Fibroblast of pulmonary artery (primary cell): Measurements from ENCODE around the gene AMH.

Experiments
- DNase-seq: peaks from one replicate; pipeline ENCODE4 v3.0.0-alpha.2; 2010; ENCODE audit warnings: low read depth
- H3K4me3 ChIP-seq: replicated peaks from 2 replicates; pipeline ENCODE4 v1.5.1; 2011; ENCODE audit warnings: low read depth, mild to moderate bottlenecking, control low read depth, low read length, moderate library complexity
- CTCF ChIP-seq: IDR thresholded peaks from 2 replicates; pipeline ENCODE4 v1.5.1; 2011; ENCODE audit warnings: mild to moderate bottlenecking, control low read depth, low read length, inconsistent platforms; ENCODE audit errors: missing control alignments

The AMH gene

GRCh38 chr19:2294687-2295335 lies 45.7 kb downstream of the AMH start:
- TF ChIP-seq CTCF, result no peak
- H3K4me3 ChIP-seq, result no peak overlapping the region
- peak; percentile 66 for DNase-seq

- no peak for DNase-seq
- no peak overlapping the region for H3K4me3 ChIP-seq
- no peak for TF ChIP-seq CTCF
Measured at GRCh38 chr19:2296141-2296540, 47.0 kb downstream of the AMH start.

GRCh38 chr19:2300533-2300932 lies 51.4 kb downstream of the AMH start:
- DNase-seq, result no peak
- TF ChIP-seq CTCF, result no peak
- H3K4me3 ChIP-seq, result no peak overlapping the region
